NCI-H774 (cell line): ENCODE measurements around the gene GALNTL6.
A peak's percentile ranks its signal among the peaks of the same experiment; 100 is the strongest.

ENCODE experiments used
- DNase-seq: peaks from one replicate; lab custom pipeline; 2025; lab: John Stamatoyannopoulos, UW

The GALNTL6 gene

GRCh38 chr4:172547724-172548123 lies 734.5 kb downstream of the GALNTL6 start:
- peak; percentile 81 for DNase-seq

GRCh38 chr4:172553216-172553615 lies 740.0 kb downstream of the GALNTL6 start:
- DNase-seq, result no peak

DNA sequence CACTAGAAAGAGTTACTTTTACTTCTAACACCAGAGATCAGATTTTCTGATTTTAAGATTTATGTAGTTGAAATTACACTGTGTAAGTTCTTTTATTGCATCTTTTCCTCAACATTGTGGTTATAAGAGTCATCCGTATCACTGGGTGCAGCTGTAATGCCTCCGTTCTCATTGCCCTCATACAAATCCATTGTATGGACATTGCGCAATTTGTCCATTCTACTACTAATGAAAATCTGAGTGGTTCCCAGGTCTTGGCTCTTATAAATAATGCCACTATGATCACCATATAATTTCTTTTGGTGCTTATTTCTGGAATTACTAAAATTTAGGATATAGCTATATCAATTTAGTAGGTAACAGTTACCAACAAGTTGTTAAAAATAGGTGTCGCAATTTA lies 741.4 kb downstream of the GALNTL6 start:
- no peak for DNase-seq

DNA sequence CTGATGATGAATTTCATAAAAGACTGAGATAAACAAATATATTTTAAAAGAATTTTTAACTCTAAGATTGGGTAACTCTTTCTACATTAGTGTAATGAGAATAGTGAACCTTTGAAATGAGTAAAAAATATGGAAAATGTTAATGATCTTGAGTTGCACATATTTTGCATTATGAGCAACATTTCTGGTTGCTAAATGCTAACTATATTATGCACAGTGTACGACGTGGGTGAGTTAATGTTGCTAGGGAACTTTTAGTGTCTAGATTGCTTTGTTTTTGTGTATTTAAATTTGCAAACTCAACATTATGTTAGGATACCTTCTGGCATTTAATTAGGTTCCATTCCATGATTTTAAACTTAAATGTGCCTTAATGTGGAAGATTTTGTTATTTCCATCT lies 742.5 kb downstream of the GALNTL6 start:
- no peak for DNase-seq

GRCh38 chr4:172573899-172574298 lies 760.7 kb downstream of the GALNTL6 start:
- DNase-seq, result no peak

DNA sequence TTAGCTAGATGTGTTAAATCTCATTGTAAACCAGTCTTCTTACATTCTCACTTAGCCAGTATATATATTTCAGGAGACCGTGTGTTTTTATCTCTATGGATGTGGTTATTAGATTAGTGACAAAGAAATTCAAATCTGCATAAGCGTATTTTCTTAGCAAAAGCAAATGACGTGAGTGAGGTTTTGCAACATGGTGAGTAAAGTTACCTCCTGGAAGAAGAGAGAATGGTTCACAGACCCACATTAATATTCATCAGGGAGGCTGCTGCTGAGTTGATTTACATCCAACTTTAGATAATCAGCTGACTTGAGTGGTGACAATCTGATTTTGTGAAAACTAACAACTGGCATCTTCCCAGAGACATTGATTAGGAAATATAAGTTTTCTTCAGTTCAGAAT lies 765.5 kb downstream of the GALNTL6 start:
- no peak for DNase-seq

GRCh38 chr4:172584816-172585215 lies 771.6 kb downstream of the GALNTL6 start:
- no peak for DNase-seq

DNA sequence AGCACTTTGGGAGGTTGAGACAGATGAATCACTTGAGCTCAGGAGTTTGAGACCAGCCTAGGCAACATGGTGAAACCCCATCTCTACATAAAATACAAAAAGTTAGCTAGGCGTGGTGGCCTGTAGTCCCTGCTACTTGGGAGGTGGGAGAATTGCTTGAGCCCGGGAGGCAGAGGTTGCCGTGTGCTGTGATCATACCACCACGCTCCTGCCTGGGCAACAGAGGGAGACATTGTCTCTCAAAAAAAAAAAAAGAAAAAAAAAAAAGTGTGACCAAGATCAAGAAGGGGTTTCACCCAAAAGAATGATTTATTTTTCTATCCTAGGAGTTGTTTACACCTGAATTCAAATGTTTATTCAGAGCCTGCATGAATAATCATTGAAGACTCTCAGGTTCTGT lies 783.0 kb downstream of the GALNTL6 start:
- DNase-seq, result no peak

GRCh38 chr4:172599554-172599953 lies 786.4 kb downstream of the GALNTL6 start:
- DNase-seq, result no peak

DNA sequence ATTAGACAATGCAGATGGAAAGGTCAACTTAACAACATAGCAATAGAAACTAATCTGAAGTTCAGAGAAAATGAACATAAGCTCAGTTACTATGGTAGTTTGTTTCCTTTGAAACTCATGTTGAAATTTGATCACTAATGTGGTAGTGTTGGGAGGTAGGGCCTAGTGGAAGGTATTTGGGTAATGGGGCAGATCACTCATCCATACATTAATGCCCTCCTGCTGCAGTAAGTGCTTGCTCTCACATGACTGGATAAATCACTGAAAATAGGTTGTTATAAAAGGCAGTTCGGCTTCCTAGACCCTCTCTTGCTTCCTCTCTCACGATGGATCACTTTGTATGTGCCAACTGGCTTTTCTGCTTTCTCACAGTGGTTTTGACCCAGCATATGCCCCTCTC lies 788.0 kb downstream of the GALNTL6 start:
- no peak for DNase-seq

- no peak for DNase-seq
Measured at GRCh38 chr4:172619218-172619617, 806.0 kb downstream of the GALNTL6 start.

DNA sequence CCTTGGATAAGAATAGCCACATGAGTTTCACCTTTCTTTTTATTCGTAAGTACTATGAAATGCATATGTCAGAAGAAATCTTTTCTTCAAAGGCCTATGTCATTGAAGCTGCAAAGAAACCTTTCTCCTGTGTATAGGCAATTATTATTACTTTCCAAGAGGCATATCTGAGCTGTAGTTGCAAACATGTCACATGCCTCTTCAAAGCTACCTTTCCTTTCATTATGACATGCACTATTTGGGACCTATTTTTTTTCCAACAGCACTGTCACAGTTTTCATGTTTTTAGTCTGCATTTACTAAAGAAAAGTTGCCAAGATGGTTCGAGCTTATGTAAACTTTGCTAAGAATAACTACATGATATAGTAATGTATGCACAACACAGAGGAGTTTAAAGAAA lies 806.6 kb downstream of the GALNTL6 start:
- DNase-seq, result no peak

- no peak for DNase-seq
Measured at GRCh38 chr4:172628263-172628662, 815.1 kb downstream of the GALNTL6 start.

DNA sequence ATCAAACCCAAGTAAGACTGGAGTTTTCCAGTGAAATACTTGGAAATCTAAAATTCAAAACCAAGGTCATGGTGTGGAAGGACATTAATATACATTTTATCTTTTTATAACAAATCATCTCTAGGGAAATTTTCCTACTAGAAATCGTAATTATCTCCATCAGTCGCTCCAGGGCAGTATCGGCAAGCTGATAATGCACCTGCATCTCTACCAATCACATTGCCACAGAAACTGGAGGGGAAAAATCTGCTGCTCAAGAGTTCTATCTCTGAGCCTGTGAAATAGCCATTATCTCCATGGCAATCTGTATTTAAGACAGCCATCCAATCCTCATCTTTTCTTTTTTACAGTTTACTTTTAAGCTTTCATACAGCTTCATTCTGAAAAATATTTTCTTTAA lies 817.1 kb downstream of the GALNTL6 start:
- no peak for DNase-seq

DNA sequence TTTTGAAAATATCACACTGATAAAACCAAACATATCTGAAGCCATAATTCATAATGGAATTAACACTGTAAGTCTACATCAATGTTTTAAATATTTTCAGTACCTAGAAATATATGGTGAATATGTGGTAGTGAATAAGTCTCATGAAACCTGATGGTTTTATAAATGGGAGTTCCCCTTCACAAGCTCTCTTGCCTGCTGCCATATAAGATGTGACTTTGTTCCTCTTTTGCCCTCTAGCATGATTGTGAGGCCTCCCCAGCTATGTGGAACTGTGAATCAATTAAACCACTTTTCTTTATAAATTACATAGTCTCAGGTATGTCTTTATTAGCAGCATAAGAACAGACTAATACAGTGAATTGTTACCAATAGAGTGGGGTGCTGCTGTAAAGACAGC lies 818.6 kb downstream of the GALNTL6 start:
- no peak for DNase-seq

DNA sequence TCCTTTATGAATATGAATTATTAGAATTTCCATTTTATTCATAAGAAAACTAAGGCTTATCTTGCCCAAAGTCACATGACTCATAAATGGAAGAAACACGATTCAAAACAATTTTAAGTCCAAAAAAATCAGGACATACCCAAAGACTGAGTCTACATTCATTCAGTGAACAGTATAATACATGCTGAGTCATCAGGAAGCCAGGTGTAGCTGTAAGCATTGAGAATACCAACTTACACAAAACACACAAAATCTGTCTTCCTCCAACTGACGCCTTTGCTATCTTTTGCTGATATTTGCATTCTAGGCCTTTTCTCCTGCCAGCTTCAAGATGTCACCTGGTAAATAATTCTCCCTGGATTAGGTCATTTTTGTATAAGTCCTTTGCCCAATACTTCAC lies 835.3 kb downstream of the GALNTL6 start:
- no peak for DNase-seq

DNA sequence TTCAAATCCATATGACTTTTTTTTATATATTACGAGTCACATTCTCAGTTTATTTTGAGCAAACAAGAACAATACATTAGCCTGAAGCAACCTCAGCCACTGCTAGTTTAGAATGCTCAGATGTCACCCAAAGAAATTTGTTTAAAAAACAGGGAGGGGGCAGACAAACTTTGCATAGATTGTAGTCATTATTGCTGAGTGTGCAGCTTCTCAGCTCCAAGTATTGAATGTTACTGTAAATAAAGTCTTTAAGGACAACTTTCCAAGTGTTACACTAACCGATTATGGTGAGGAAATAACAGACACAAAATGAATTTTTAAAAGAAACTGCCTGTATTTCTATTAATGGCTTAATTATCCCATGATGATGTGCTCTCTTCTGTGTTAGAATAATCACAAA lies 835.9 kb downstream of the GALNTL6 start:
- no peak for DNase-seq

DNA sequence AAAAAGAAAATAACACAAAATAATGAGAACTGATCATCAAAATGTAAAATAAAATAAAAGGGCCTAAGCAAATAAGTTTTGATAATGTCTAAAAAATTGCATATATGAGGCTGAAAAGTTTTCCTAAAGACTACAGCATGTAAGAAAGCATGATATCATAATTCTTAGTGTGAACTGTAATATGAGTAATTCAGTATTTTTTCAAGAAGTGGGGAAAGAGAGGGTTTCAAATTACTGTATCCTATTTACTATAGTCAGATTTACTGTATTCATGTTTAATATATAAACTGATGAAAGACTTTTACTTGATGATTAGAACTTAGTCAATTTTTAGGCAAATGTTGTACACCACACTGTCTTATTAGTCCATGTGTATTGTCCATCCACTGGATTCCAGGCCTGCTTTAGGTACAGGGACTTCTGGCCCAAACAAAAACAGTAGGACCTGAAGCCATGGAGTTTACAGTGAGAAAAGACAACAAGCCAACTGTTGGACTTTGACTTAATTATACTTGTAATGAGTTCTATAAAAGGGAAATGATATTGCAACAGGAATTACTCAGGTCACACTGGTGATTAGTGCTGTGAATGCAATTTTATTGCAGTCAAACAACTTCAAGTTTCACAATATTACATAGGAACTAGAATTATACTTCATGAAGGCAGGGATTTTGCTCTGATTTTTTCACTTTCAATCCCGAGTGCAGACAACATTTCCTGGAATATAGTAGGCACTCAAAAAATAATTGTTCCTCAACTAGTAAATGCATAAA lies 837.7 kb downstream of the GALNTL6 start:
- DNase-seq, result no peak

- DNase-seq, result no peak
Measured at GRCh38 chr4:172651961-172652360, 838.8 kb downstream of the GALNTL6 start.

DNA sequence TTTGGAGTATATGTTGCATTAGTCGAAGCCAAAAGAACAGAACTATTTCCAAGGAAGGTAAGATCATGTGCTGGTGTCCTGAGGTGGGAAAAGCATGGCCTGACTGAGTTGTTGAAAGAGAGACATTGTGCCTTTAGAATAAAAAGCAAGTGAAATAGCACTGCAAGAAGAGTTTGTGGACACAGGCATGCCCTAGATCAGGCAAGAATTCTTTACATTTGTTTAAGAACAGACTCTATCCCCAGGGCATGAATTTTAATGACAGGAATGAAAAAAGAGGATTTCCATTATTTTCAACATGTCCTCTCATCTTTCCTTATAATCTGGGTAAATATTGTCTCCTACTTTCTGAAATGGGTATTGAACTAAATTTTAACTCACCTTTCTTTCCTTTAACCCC lies 839.2 kb downstream of the GALNTL6 start:
- no peak for DNase-seq

DNA sequence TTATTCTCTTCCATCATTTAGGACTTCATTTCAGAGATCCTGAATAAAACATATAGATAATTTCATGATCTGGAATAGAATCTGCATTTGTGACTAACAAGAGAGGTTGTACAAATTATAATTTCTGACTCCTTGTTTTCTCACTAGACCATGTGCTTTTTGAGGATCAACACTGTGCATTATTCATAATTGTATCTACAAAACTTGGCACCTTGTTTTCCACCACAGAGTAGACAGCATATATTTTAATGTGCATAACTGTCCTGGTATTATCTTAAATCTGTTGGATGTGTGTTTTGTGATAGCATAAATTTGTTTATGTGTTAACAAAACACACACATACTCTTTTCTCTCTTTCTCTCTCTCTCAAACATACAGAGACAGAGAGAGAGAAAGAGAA lies 840.5 kb downstream of the GALNTL6 start:
- DNase-seq, result no peak

GRCh38 chr4:172654457-172654856 lies 841.3 kb downstream of the GALNTL6 start:
- DNase-seq, result no peak

DNA sequence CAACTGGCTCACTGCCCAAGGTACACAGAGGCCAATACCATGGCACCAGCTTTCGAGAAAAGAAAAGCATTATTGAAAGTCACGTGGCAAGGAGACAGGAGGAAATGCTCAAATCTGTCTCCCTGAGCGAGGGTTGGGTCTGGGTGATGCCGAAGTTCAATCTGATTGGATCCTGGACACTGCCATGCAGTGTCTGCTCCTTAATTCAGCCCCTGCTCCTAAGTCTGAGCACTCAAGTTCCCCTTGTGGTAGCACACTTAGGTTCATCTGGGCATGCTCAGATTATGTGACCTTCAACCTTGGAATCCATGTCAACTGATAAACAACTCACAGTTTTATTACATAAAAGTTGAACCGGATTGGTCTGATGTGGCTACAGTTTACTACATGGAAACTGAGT lies 842.9 kb downstream of the GALNTL6 start:
- no peak for DNase-seq

DNA sequence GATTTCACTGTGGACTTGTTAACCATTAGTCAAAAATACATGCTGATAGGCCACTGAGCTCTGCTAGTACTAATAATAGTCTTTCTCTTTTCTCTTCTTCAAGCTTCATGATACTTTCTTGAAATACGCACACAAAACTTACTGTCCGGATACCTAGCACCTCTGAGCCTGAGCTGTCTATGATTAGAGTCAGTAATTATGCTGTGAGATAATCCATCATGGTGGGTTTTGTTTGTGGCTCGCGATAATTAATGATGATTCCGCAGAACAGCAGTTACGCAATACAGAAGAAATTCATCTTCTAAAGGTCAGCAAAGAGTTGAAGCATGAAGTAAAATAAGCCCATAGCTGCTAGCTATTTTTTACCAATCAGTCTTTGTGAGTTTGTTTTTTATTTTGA lies 843.9 kb downstream of the GALNTL6 start:
- no peak for DNase-seq
